Endothelial cell (in vitro differentiated cells): ENCODE measurements around the gene KCNK15. TPM values are rescaled to one million over a fixed set of nuclear protein-coding genes. Genes with fewer than 3 reads are reported as not detected.

Experiments used
- DNase-seq: peaks from one replicate; pipeline ENCODE4 v3.0.0; 2021; ENCODE audit warnings: low spot score
- H3K27ac Mint-ChIP-seq: one replicate; pipeline ENCODE4 v1.8.0; 2021; ENCODE audit warnings: mixed read lengths, inconsistent platforms; ENCODE audit not compliant: unreplicated experiment
- H3K27me3 Mint-ChIP-seq: one replicate; pipeline ENCODE4 v1.8.0; 2021; ENCODE audit warnings: mild to moderate bottlenecking, moderate library complexity, mixed read lengths, inconsistent platforms; ENCODE audit not compliant: unreplicated experiment
- H3K36me3 Mint-ChIP-seq: one replicate; pipeline ENCODE4 v1.8.0; 2021; ENCODE audit warnings: mild to moderate bottlenecking, low read depth, mixed read lengths, inconsistent platforms; ENCODE audit not compliant: unreplicated experiment
- H3K4me1 Mint-ChIP-seq: one replicate; pipeline ENCODE4 v1.8.0; 2021; ENCODE audit warnings: mild to moderate bottlenecking, mixed read lengths, inconsistent platforms; ENCODE audit not compliant: unreplicated experiment
- H3K4me3 Mint-ChIP-seq: one replicate; pipeline ENCODE4 v1.8.0; 2021; ENCODE audit warnings: mild to moderate bottlenecking, mixed read lengths, inconsistent platforms; ENCODE audit not compliant: unreplicated experiment
- H3K9me3 Mint-ChIP-seq: one replicate; pipeline ENCODE4 v1.8.0; 2021; ENCODE audit warnings: mixed read lengths, inconsistent platforms; ENCODE audit not compliant: unreplicated experiment
- CTCF ChIP-seq: fragments of 200-600 bp; sonication (generic); IDR thresholded peaks from one replicate; pipeline ENCODE4 v1.5.0; 2021; ENCODE audit warnings: antibody characterized with exemption; ENCODE audit not compliant: unreplicated experiment
- total RNA-seq: library from RNA; stranded (reverse); fragmentation: NEBNext Ultra II Directional; extraction: Animal tissue kit (Norgen Biotek cat#: 25700); gene quantifications from one replicate; pipeline ENCODE4 v1.2.1, GENCODE V29; 2021; ENCODE audit not compliant: unreplicated experiment

KCNK15 gene
- total RNA-seq, 1 donor from 2014 or later = not detected

DNA sequence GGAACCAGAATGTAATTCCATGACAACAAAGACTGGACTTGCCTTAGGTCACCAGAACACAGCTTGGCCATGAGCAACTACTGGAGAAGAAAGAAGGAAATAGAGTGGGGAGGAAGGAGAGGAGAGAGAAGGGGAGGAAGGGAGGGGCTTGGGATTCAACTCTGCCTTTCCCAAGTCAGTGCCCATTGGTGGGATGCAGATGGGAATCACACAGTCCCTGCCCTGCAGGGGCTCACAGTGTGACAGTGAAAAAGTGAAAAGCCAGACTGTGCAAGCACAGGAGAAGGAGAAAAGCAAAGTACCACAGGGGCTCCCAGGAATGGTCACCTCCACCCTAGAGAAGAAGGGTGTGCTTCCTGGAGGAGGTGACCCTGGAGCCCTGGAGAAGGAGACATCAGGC, 50.6 kb downstream of the KCNK15 start:
- Mint-ChIP-seq H3K4me3 (no peak overlapping the region), H3K27me3 (peaks cover 2% of the 10 kb centered on the region), H3K36me3 (no peaks in the 10 kb centered on the region), H3K4me1 (no peaks in the 10 kb centered on the region), H3K27ac (no peak overlapping the region), H3K9me3 (no peaks in the 10 kb centered on the region)
- TF ChIP-seq CTCF = no peak
- no peak for DNase-seq

GRCh38 chr20:44796758-44797457, 51.2 kb downstream of the KCNK15 start:
- Mint-ChIP-seq H3K4me3 (no peak overlapping the region), H3K27ac (no peak overlapping the region), H3K4me1 (no peaks in the 10 kb centered on the region), H3K27me3 (peaks cover 2% of the 10 kb centered on the region), H3K9me3 (no peaks in the 10 kb centered on the region), H3K36me3 (no peaks in the 10 kb centered on the region)
- no peak for DNase-seq
- TF ChIP-seq CTCF = no peak

DNA sequence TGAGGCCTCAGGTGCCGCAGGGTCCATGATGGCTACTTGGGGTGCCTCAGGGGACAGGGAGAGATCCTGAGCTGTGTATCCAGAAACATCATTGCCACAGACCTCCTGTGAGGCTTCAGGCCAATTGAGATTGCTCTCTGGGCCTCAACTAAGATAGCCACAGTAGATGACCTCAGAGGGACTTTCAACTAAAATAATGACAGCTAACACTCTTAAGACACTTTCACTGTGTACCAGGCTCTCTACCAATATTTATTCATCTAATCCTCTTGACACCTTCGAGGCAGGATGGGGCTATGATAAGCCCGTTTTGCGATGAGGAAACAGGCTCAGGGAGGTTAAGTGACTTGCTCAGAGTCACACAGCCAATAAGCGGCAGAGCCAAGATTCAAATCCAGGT, 54.0 kb downstream of the KCNK15 start:
- no peaks in the 10 kb centered on the region for H3K9me3 Mint-ChIP-seq
- H3K27ac Mint-ChIP-seq = no peak overlapping the region
- no peak overlapping the region for H3K4me3 Mint-ChIP-seq

GRCh38 chr20:44800391-44801046, 54.9 kb downstream of the KCNK15 start:
- Mint-ChIP-seq H3K4me1 (no peaks in the 10 kb centered on the region), H3K9me3 (no peaks in the 10 kb centered on the region), H3K27ac (no peak overlapping the region), H3K4me3 (no peak overlapping the region), H3K27me3 (peaks cover 5% of the 10 kb centered on the region), H3K36me3 (no peaks in the 10 kb centered on the region)
- DNase-seq = peak; percentile 33
- TF ChIP-seq CTCF = no peak

More for the DNA sequence above, 54.0 kb downstream of the KCNK15 start:
- no peak for DNase-seq
- Mint-ChIP-seq H3K4me1 (no peaks in the 10 kb centered on the region), H3K27me3 (peaks cover 5% of the 10 kb centered on the region), H3K36me3 (no peaks in the 10 kb centered on the region)
- no peak for TF ChIP-seq CTCF

Other genes with a start within 250 kb of the KCNK15 start
- gene SERINC3, start 223.8 kb upstream of the KCNK15 start, total RNA-seq = 82.8 TPM
- gene PKIG, start 163.3 kb upstream of the KCNK15 start, total RNA-seq = 184 TPM
- 137 TPM for gene ADA, start 94.2 kb upstream of the KCNK15 start, total RNA-seq
- gene CCN5, start 30.5 kb upstream of the KCNK15 start, total RNA-seq = not detected
- gene RIMS4, start 64.7 kb downstream of the KCNK15 start, total RNA-seq = 0.10 TPM
- gene YWHAB, start 139.8 kb downstream of the KCNK15 start, total RNA-seq = 183 TPM
- gene PABPC1L, start 164.2 kb downstream of the KCNK15 start, total RNA-seq = 17.3 TPM
- 46.2 TPM for gene TOMM34, start 214.5 kb downstream of the KCNK15 start, total RNA-seq
- 34.1 TPM for gene STK4, start 220.6 kb downstream of the KCNK15 start, total RNA-seq